Choroid plexus epithelial cell (primary cell): Measurements from ENCODE around the gene LOC101059915.
"Not testable (repeated sequence)": the region's sequence is repeated elsewhere in the genome, so short reads cannot be mapped to it uniquely, and the experiment has no call there.

Experiments used
- DNase-seq: peaks from one replicate; pipeline ENCODE4 v3.0.0-alpha.2; 2010; ENCODE audit warnings: low read depth
- H3K4me3 ChIP-seq: 2 replicates; pipeline ENCODE4 v1.5.1; 2011; ENCODE audit warnings: low read depth, mild to moderate bottlenecking, control low read depth, low read length, moderate library complexity
- CTCF ChIP-seq: conservative IDR thresholded peaks from 2 replicates; pipeline ENCODE4 v1.5.1; 2011; ENCODE audit warnings: low read depth, mild to moderate bottlenecking, control low read depth, inconsistent platforms, low read length, moderate library complexity

The LOC101059915 gene

DNA sequence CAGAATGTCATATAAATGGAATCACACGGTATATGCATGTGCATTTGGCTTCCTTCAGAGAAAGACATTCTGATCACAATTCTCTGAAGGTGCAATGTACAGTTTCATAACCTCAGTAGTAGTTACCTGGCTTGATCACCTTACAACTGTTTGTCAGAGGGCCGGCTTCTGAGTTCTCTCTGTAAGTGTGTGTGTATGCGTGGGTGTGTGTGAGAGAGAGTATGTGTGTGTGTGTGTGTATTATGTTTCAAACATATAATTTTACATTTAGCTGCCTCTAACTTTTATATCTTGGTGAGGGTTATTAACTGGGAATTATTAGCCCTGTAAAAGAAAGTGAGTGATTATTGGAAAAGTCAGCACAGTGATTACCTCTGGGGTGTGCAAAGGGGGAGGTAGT lies 8.0 kb upstream of the LOC101059915 start:
- TF ChIP-seq CTCF: no peak
- DNase-seq: no peak
- no peak overlapping the region for H3K4me3 ChIP-seq

- no peak for TF ChIP-seq CTCF
- H3K4me3 ChIP-seq: no peak overlapping the region
- DNase-seq: no peak
Observed at GRCh38 chrX:71659959-71660358, 7.4 kb upstream of the LOC101059915 start.

DNA sequence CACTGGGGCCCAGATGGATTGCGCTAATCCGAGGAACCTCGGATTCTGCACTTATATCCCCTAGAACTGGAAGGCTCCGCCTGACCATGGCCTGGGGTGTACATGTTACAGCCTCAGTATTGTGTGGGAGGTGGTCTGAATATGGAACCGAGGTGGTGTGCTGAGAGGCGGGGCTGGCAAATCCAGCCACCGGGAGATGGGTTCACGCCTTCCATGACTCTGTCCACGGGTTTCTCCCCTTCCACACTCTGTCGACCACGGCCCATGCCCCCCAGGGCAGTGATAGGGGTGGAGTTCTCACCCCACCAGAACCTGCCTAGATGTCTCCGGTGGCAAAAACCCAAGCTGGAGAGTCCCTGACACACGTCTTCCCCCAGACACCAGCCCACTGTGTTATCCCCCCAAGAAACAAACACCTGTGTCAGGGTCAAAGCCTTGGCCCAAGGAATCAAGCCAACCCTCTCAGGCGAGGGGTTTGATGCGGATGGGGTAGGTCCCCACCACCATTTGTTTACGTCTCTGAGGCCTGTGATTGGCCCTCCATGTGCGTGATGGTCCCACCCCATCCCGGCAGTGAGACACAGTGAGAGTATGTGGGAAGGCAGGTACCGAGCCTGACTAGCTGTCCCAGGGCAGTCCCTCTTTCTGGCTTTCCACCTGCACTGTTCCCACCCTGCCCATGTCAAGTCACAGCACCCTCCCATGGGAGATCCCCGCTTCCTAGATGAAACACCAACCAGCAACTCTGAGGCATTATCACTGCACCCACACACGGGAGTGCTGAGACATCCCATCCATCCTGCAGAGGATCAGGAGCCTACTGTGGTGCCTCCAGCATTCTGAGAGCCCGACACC lies 6.6 kb upstream of the LOC101059915 start:
- no peak for DNase-seq
- no peak for TF ChIP-seq CTCF
- H3K4me3 ChIP-seq: no peak overlapping the region

DNA sequence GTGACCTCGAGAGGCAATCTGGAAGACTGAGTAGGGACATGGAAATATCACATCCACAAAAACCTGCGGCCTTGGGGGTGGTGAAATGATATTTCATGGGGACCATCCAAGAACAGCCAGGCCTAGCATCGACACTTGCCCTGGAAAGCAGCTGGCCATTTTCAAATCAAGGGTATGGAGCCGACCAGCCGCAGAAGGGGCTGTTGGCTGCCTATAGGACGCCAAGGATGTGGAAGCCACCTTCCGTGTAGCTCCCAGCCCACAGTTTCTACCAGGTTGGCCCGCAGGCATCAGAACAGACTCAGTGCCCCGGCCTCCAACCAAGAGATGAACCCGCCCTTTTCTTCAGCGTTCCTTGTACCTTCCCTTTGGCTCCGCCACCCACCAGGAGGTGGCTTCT lies 5.4 kb upstream of the LOC101059915 start:
- H3K4me3 ChIP-seq: no peak overlapping the region
- no peak for TF ChIP-seq CTCF
- no peak for DNase-seq

DNA sequence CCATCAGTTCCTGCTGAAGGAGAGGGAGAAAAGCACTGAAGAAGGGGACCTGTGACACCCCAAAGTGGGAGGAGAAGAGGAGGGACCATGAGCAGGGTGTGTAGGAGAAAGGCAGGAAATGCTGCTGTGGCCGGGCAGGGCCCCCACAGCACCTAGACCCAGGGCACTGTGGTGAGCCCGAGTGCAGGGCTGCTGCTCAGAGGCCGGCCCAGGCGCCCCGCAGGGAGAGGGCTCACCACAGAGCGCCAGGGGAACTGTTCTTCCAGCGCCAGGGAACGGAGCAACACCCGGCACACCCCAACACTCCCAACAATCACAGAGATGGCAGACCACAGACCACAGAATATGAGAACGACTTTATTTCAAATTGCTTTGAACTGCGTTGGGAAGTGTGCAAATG lies 4.7 kb upstream of the LOC101059915 start:
- H3K4me3 ChIP-seq, DNase-seq: not testable (repeated sequence)

DNA sequence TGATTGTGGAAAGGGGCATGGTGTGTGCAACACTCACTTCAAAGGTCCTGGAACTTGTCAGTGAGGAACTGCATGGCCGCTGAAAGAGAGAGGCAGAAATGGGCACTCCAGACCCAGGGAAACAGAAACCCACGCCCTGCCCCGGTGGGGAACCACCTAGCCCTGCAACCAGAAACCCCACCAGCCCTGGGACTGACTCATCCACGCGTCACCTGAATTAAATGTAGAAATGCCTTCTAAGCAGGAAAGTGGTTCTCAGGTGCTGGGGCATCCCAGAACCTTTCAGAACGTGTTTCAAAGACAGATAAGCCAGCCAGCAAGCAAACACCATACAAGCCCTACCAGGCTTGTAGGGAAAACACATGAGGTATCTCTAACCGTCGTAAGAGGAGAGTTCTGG lies 4.1 kb upstream of the LOC101059915 start:
- not testable (repeated sequence) for DNase-seq, H3K4me3 ChIP-seq

DNA sequence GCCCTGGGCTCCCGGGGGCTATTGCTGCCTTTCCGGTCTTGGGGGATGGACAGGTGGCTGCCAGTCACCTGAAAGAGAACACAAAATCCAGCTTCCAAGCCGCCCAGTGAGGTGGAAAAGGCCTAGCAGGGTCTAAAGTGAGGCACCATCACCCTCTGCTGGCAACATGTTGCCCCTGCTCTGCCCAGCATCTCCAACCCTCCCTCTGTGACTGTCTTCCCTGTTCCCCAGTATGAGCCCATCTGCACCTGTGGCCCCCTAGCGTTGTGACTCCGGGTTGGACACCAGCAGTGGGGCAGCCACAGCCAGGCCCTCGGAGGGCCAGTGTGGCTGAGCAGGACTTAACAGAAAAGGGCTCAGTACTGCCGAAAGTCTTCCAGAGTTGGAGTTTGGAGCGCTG lies 3.1 kb upstream of the LOC101059915 start:
- peak; percentile 30 for TF ChIP-seq CTCF
- H3K4me3 ChIP-seq: not testable (repeated sequence)
- DNase-seq: peak; percentile 4

DNA sequence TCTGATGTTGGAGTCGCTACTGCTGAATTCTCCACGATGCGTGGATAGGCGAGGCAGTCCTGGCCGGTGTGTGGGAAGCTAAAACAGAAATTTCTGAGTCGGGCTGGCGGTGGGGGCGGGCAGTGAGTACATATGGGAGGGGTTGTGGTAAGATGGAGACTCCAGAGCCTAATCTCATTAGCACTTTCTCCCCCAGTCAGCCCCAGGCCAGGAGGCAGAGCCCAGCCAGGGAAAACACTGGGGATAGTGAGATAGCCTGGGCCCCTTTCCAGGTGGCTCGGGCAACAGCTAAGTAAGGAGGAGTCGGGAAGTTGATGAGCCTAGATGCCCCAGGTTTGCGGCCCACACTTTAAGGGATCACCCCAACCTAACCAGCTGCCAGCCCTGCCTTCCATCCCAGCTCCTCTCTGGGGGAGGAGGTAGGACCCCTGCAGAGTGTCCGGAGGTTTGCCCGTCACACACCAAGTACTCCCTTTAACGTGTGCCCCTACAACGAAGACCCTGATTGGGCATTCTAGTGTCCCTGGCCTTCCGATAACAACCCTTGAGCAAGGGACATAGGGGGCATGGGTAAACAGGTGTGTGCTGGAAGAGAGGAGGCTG lies 2.4 kb upstream of the LOC101059915 start:
- TF ChIP-seq CTCF: no peak
- DNase-seq: no peak
- no peak overlapping the region for H3K4me3 ChIP-seq
